GM21528 (cell line): ENCODE data around the gene AUH.
"Not testable (repeated sequence)": the region's sequence is repeated elsewhere in the genome, so short reads cannot be mapped to it uniquely, and the experiment has no call there.

ENCODE experiments used
- ATAC-seq: cut with Tn5 transposase; IDR thresholded peaks from one replicate; pipeline ENCODE4 v1.9.1; 2021; ENCODE audit warnings: mild to moderate bottlenecking, moderate library complexity; ENCODE audit not compliant: unreplicated experiment, low FRiP score

Gene AUH

DNA sequence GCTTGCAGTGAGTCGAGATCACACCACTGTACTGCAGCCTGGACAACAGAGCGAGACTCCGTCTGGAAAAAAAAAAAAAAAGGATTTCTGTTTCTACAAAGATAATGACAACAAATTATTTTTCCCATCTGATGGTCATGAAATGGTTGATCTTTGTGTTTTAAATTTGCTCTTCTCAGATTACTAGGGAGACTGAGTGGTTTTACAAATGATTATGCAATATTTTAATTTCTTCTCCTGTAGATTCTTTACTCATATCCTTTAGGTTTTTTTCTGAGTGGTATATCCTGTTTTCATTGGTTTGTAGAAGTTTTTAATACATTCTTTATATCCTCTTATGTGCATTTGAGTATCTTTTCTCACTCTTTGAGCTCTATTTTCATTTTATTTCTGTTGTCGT lies 20.6 kb upstream of the AUH start:
- ATAC-seq: no peak

DNA sequence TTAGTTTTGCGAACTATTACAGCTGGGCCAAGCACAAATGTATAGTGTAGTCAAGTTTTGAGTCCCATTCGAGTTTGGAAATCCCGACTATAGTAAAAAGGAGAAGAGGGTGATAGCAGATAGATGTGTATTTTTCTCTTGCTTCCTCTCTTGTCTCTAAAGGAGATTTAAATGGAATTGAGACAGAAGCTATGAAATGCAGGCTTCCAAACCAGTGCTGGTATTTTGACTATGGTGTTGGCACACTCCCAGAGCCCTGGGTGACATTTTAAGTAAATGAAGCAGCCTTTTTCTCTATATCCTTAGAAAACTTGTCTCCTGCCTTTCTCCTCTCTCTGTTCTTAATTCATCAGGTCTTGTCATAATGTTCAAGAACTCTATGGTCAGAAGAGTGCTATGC lies 17.7 kb upstream of the AUH start:
- no peak for ATAC-seq

DNA sequence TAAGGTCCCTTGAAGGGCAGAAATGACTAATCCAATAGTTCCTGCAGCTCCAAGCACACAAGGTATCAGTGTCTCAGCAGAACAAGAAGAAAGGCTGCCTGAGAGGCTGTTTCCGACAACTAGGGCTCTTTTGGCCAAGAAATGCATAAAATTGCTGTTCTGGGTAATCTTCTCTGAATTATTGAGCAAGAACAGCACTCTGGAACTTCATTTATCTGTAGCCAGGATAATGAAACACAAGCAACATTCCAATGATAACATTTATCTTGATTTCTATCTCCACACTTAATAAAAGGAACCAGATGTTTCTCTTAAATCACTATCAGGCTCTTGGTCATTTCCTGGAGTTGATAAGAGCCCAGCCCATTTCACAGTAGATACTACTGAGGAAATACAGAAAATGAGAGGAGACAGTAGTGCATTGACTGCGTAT lies 17.0 kb upstream of the AUH start:
- no peak for ATAC-seq

DNA sequence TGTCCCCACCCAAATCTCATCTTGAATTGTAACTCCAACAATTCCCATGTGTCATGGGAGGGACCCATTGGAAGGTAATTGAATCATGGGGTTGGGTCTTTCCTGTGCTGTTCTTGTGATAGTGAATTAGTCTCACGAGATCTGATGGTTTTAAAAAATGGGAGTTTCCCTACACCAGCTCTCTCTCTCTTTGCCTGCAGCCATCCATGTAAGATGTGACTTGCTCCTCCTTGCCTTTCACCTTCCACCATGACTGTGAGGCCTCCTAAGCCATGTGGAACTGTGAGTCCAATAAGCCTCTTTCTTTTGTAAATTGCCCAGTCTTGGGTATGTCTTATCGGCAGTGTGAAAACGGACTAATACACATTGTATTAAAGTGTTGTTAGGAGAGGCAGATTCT lies 16.3 kb upstream of the AUH start:
- ATAC-seq: not testable (repeated sequence)

DNA sequence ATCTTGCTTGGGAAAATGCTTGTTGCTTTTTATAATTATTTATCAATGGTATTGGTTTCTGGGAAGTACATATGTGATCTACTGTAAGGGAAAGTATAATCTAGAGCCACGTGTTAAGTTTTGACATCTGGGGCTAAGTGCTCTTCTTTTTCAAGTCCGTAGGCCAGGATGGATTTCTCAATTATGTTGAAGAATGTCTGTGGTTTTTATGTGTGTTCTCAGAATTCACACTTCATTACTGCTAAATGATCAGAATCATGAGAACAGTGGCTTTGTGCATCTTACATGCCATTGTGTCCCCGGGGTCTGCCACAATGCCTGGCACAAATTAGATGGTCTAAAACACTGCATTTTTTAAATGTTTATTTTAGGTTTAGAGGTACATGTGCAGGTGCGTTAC lies 14.5 kb upstream of the AUH start:
- no peak for ATAC-seq

DNA sequence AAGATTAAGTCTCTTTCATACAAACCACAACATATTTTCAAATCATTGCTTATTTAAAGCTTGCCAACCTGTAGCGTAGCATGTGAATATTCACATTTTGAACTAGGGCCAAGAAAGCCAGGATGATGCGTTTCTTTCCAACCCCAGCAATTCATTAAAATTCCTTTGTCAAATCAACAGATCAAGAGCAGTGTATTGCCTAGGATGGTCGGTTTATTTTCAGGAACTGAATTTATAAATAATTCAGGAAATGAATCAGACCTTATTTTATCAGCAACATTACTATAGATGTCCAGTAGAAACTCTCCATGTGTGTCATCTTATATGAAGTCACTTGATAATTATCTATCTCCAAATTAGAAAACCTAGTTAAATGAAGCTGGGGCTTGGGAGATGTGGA lies 13.2 kb upstream of the AUH start:
- no peak for ATAC-seq

DNA sequence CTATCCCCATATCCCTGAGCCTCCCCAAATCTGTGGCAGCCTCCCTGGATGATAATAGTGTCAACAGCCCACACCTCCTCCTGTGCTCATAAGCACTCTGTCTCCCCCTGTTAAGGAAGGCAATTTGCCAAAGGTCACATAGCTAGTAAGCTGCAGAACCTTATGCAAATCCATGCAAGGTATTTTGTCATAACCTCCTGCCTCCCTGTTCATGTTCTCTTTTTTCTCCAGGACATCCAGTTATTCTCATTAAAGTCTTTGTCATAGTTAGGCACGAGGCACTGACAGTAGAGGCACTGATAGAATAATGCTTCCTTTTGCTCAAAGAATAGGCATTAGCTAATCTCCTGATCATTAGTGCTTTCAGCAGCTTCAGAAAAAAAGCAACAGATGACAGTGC lies 10.2 kb upstream of the AUH start:
- ATAC-seq: no peak

DNA sequence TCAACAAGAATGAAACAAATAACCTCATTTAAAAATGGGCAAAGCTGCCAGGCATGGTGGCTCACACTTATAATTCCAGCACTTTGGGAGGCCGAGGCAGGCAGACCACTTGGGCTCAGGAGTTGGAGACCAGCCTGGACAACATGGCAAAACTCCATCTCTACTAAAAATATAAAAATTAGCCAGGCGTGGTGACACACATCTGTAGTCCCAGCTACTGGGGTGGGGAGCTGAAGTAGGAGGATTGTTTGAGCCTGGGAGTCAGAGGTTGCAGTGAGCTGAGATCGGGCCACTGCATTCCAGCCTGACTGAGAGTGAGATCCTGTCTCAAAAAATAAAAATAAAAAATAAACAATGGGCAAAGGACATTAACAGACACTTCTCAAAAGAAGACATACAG lies 8.3 kb upstream of the AUH start:
- not testable (repeated sequence) for ATAC-seq

DNA sequence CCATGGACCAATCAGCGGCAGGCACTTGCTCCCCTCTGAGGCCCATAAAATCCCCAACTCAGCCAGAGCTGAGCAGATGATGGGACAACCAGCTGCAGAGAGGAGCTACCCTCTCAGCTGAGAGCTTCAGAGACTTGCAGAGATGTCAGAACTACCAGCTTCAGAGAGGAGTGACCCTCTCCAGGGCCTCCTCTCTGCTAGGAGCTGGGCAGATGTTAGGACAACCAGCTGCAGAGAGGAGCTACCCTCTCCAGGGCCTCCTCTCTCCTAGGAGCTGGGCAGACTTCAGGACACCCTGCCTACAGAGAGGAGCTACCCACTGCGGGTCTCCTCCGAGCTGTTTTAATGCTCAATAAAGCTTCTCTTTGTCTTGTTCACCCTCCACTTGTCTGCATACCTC lies 3.0 kb upstream of the AUH start:
- ATAC-seq: no peak

DNA sequence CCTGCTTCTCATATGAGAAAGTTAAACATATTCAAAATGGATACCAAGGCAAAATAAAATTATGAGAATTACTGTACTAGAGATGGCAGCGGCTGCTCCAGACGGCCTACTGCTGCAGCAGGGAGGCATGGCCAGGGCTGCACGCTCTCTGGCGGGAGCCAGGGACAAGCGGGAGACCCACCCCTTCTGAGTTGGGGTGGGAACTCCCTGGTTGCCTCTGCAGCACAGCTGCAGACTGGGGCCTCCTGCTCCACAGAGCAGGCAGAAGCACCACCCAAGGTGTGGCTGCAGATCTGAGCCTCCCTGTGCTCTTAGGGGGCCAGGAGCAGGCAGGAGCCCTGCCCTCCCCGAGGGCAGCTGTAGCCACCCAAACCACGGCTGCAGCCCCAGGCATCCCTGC lies 2.3 kb upstream of the AUH start:
- no peak for ATAC-seq

DNA sequence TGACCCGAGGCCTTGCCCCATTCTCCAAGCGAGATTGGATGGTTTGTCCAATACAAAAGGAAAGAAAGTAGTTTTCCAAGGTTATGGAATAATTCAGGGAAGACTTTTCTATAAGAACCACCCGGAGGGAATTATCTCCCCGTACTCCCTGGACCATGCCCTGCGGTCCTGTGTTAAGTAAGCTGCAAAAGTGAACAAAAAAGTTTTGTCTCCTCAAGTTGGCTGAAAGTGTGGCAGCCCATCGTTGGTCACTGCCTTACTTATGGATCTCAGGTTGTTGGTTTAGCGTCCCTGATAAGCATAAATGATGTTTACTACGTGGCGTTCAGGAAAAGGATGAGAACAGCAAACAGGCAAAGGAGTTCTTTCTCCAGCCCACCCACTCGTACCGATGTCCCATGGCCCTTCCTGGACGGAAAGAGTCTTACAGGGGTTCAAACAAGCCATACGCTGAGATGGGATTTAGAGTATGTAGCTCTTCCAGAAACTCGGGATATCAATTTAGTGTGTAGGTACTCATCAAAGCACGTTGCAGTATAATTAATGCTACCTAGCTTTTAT lies 413 bp upstream of the AUH start:
- ATAC-seq: peak; percentile 12

DNA sequence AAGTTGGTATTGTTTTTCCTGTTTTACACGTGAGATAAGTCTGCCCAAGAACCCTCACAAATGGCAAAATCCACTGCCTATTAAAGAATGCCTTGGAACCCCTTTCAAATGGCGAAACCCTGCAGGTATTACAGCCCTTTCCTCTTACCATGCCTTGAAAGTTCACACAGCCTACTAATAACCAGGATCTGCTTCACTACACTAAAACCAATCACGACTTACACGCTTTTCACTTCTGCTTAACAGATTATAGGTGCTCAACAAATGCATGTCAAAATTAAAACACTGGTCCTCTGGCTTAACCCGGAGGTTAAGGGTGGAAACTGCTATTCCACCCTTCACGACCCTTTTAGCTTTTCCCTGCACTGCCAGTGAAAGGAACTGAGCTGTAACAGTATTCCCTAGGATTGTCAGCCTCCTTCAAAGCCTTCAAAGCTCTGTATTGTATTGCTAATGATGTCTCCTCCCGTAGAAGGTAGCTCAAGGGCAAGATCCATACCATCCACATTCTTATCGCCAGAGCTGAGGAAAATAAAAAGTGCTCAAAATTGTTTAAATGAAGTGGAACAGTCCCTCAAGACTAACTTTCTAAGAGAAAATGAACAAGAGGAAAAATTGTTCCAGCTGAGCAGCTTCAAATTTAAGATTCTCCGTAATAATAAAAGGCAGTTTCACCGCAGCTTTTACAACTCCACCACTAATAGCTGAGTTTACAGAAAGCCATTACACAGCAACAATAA lies 997 bp downstream of the AUH start:
- no peak for ATAC-seq

DNA sequence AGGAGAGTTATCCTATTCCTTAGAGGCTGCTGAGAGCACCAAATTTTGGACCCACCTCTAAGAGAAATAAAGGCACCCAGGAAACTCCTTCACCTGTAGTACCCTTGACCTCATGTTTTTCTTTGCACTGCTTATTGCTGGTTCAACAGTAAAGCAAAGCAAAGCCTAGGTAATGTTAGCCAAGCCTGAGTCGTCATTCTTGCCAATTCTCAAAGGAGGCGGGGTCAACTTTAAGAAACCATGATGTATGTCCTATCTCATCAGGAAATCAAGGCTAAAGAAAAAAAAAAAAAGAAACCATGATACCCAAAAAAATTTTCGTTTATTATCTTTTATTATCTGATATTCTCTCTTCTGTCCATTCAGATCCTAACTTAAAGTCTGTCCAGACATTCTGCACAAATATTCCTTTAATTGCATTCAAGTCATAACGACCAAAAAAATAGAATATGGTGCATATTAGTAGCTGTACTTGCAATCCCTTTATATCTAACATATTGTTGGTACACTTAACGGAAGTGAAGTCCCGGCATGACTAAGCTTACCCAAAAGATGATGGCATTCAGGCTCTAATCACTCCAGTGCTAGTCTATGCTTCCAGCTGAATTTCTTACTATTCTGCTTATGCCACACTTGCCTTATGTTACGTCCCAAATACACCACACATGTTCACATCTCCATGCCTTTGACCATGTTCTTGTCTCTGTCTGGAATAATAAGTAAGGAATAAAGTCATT lies 1.8 kb downstream of the AUH start:
- ATAC-seq: no peak

DNA sequence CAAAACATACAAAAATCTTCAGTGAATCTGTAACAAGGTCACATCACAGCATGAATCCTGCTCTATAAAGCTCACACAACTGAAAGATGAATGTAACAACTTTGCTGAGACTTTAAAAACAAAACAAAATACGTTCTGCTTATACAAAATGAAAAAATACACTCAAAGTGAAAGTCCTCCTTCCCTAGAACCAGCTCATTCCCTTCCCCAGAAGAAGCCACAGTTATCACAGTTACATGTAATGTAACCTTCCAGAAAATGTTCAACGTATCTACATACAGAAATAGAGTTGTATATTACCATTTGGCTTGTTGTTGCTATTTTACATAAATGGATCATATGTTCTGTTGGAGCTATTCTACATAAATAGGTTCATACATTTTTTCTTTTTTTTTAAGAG lies 2.6 kb downstream of the AUH start:
- ATAC-seq: no peak

DNA sequence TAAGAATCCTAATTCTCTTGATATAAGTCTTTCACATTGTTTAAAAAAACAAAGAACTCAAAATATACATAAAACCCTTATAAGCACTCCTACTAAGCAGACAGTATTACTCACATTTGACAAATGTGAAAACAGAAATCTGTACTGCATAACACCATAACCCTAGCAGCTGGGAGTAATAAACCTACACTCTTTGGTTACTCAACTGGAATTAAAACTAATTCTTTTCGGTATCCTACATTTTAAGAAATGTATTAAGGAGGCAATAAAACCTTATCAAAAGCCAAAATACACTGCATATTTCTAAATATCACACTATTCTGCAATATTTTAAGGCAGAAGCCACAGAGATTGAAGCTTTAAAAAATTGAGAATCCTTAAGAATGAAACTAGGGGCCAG lies 6.8 kb downstream of the AUH start:
- no peak for ATAC-seq

DNA sequence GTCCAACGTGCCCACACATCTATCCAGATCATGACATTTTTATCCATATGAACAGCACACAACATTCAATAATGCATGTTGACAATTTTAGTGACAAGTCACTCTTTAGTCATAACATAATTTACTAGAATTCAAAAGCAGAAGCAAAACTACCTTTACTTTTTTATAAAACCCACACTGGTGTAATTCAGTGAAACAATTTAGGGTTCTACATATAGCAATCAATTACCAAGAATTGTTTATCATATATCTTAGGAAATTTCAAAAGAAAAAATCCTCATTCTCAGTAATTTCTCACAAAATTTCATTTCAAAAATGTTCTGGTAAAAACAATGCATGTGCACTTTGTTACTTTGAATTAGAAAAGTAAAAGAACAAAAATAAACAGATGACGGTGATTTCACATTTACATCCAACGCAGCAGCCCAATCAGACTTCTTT lies 12.6 kb downstream of the AUH start:
- no peak for ATAC-seq

DNA sequence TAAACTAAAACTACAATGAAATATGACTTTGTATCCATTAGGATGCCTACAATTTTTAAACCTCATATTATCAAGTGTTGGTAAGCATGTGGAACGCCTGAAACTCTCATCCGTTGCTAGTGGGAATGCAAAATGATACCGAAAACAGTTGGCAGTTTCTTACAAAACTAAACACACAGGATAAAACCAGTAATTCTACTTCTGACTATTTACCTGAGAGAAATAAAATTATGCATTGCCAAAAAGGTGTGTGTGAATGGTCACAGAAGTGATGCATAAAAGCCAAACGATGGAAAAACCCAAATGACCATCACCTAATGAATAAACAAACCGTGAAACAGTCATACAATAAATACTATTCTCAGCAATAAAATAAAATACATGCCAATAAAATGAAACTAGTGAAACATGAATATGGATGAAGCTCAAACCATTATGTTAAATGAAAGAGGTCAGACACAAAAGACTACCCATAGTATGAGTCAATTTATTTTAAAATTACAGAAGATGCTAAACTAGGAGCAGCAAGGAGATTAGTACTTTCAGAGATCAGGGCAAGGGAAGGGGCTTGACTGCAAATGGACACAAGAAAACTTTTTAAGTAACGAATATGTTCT lies 13.4 kb downstream of the AUH start:
- no peak for ATAC-seq

DNA sequence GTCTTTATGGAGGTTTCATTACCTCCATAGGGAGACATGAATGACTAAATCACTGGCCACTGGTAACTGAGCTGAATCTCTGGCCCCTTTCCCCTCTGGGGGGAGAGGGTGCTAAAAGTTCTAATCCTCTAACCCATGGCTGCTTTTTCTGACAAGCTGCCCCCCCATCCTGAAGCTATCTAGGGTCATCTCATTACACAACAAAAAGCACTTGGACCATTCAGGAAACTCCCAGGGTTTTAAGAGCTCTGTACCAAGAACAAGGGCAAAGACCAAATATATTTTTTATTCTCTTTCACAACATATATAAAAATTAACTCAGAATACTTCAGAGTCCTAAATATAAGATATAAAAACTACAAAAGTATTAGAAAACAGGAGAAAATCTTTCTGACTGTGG lies 14.3 kb downstream of the AUH start:
- no peak for ATAC-seq

DNA sequence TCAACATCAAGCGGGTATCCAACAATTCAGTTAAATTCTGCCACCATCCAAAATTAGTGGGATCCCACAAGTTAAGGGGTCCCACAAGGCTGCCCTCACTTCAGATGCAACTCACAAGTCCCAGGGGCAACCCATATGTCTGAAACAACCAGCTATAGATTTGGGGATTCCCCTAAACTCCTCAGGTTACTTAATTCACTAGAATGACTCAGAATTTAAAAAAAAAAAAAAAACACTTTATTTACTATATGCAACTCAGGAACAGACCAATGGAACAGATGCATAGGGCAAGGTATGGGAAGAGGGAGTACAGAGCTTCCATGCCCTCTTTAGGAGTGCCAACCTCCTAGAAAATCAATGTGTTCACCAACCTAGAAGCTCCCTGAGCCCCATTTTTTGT lies 15.1 kb downstream of the AUH start:
- no peak for ATAC-seq

DNA sequence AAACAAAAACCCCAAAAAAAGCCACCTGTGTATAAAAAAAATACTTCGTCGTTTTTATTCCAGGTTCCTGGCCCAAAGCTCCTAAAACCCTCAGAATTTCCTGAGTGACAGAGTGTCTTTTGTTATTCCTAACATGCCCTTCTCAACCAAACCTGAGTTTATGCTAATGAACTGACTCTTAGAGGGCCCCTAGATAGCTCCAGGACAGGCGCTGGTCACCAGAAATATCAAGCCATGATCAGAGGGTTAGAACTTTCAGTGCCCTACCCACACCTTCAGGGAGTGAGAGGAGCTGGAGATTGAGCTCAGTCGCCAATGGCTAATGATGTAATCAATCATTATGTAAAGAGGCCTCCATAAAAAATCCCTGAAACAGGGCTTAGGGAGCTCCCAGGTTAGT lies 15.7 kb downstream of the AUH start:
- no peak for ATAC-seq

DNA sequence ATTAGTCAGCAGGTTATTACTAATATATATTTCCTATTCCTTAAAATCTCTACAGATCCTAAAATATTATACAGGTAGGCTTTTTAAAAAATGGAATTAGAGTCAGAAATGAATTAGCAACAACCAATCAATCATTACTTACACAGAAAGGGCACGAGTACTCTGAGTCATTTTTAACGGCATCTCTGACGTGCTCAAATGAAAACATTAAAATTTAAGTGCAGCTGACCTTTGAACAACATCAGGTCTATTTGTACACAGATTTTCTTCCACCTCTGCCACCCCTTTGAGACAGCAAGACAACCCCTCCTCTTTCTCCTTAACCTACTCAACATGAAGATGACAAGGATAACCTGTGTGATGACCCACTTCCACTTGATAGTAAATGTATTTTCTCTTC lies 19.1 kb downstream of the AUH start:
- ATAC-seq: no peak
